Peyer's patch (tissue), 4 donors: ENCODE measurements around the gene AGAP1. TPM values are rescaled to one million over a fixed set of nuclear protein-coding genes. Genes with fewer than 3 reads are reported as not detected.

Experiments used
- DNase-seq, 3 donors: peaks; one replicate each; pipeline ENCODE4 v3.0.0-alpha.2; 2017 to 2019
- H3K27ac ChIP-seq, 4 donors: fragments of 200-600 bp; sonication (generic); one replicate each; pipeline ENCODE4 v1.5.1; 2016 to 2019
- H3K27me3 ChIP-seq, 2 donors: fragments of 200-600 bp; sonication (generic); one replicate each; pipeline ENCODE4 v1.5.1; 2019
- H3K36me3 ChIP-seq, 3 donors: fragments of 200-600 bp; sonication (generic); one replicate each; pipeline ENCODE4 v1.5.1; 2016 to 2019
- H3K4me1 ChIP-seq, 4 donors: fragments of 200-600 bp; sonication (generic); one replicate each; pipeline ENCODE4 v1.5.1; 2016 to 2019
- H3K4me3 ChIP-seq, 4 donors: fragments of 200-600 bp; sonication (generic); 1 replicate in 3 of 4; 2 replicates in 1 of 4; pipeline ENCODE4 v1.5.1; 2016 to 2019; ENCODE audit warnings: mild to moderate bottlenecking in 1 of 4
- H3K9me3 ChIP-seq, 4 donors: fragments of 200-600 bp; sonication (generic); one replicate each; pipeline ENCODE4 v1.5.1; 2016 to 2019; ENCODE audit warnings: mild to moderate bottlenecking in 1 of 4
- POLR2A ChIP-seq, 2 donors: fragments of 450-650 bp; IDR thresholded peaks; one replicate each; pipeline ENCODE4 v1.5.1; 2017; ENCODE audit warnings: antibody characterized with exemption in 2 of 2, mild to moderate bottlenecking in 2 of 2, moderate library complexity in 2 of 2
- total RNA-seq, 4 donors: library from RNA; depleted of rRNA; stranded (reverse); fragments of >200 nt; gene quantifications; one replicate each; pipeline ENCODE4 v1.1.0, GENCODE V29; 2016
- TF ChIP-seq, protein P1 (sequence below), 6 experiments: fragments of 450-650 bp in 4 of 6; fragments of 200-600 bp in 2 of 6; sonication (generic) in 1 of 6; IDR thresholded peaks; one replicate each; pipeline ENCODE4 v1.5.1; 2017 to 2019; ENCODE audit warnings: antibody characterized with exemption in 6 of 6, mild to moderate bottlenecking in 3 of 6, moderate library complexity in 1 of 6

The AGAP1 gene
- total RNA-seq, 4 donors from 2014 or later, result 55.7 to 79.1 (median 66.9) TPM

DNA sequence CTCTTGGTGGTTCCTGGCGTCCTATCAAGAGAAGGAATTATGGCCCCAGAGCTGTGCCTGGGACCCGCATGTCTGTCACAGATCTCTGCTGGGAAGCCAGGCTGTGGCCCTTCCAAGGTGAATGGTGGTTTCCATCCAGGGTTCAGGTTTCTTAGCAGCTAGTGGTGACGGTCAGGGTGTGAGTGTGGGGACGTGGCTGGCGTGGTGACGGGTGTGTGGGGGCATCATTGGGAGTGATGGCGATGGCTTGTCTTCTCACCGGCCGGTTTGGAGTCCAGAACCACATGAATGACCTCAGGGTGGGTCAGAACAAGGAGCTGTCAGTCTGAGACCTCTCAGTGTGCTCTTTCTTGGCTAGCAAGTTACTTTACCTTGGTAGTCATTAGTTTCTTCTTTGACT lies 52.6 kb downstream of the AGAP1 start:
- no peak overlapping the region for H3K4me3 ChIP-seq
- peak in 1 of 3 donors; percentile 5 for DNase-seq
- no peak overlapping the region for H3K27ac ChIP-seq
- TF ChIP-seq, protein P1, sequence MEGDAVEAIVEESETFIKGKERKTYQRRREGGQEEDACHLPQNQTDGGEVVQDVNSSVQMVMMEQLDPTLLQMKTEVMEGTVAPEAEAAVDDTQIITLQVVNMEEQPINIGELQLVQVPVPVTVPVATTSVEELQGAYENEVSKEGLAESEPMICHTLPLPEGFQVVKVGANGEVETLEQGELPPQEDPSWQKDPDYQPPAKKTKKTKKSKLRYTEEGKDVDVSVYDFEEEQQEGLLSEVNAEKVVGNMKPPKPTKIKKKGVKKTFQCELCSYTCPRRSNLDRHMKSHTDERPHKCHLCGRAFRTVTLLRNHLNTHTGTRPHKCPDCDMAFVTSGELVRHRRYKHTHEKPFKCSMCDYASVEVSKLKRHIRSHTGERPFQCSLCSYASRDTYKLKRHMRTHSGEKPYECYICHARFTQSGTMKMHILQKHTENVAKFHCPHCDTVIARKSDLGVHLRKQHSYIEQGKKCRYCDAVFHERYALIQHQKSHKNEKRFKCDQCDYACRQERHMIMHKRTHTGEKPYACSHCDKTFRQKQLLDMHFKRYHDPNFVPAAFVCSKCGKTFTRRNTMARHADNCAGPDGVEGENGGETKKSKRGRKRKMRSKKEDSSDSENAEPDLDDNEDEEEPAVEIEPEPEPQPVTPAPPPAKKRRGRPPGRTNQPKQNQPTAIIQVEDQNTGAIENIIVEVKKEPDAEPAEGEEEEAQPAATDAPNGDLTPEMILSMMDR (IDR thresholded peaks at IDR 0.05), result no peak
- TF ChIP-seq POLR2A (IDR thresholded peaks at IDR 0.05), result no peak
- H3K4me1 ChIP-seq, result peaks cover 0 to 23% (median 0%) of the 10 kb centered on the region in 4 donors
- no peaks in the 10 kb centered on the region for H3K27me3 ChIP-seq
- no peaks in the 10 kb centered on the region for H3K36me3 ChIP-seq
- no peaks in the 10 kb centered on the region for H3K9me3 ChIP-seq

- Histone ChIP-seq H3K36me3 (no peaks in the 10 kb centered on the region), H3K4me3 (no peak overlapping the region), H3K27ac (no peak overlapping the region), H3K4me1 (peaks cover 0 to 39% (median 0%) of the 10 kb centered on the region in 4 donors), H3K27me3 (no peaks in the 10 kb centered on the region), H3K9me3 (no peaks in the 10 kb centered on the region)
- TF ChIP-seq, protein P1 (IDR thresholded peaks at IDR 0.05), result no peak
- TF ChIP-seq POLR2A (IDR thresholded peaks at IDR 0.05), result no peak
- peak in 1 of 3 donors; percentile 25 for DNase-seq
These were observed 56.0 kb downstream of the AGAP1 start for GRCh38 chr2:235549735-235550377.

DNA sequence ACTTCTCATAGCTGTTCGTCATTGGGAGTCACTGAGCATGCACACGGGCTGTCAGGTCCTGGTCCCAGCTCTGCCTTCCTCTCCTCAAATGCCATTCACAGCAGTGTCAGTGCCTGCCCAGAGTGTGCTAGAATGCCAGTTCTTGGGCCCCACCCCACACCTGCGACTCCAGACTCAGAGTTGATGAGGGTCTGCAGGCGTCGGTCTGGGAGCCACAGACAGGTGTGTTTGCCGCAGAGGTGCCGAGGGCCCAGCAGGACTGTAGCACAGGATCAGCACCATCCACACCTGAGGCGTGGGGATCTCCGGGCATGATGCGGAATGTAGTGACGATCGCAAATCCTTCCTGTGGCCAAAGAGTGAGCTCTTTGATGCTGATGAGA lies 56.5 kb downstream of the AGAP1 start:
- peaks cover 0 to 38% (median 0%) of the 10 kb centered on the region in 4 donors for H3K4me1 ChIP-seq
- H3K4me3 ChIP-seq, result no peak overlapping the region
- H3K27ac ChIP-seq, result no peak overlapping the region
- TF ChIP-seq, protein P1 (IDR thresholded peaks at IDR 0.05), result no peak
- peak in 1 of 3 donors; percentile 26 for DNase-seq
- no peaks in the 10 kb centered on the region for H3K27me3 ChIP-seq
- no peaks in the 10 kb centered on the region for H3K9me3 ChIP-seq
- no peaks in the 10 kb centered on the region for H3K36me3 ChIP-seq

GRCh38 chr2:235550946-235551345 lies 57.1 kb downstream of the AGAP1 start:
- Histone ChIP-seq H3K4me3 (no peak overlapping the region), H3K27ac (no peak overlapping the region), H3K4me1 (peaks cover 0 to 34% (median 0%) of the 10 kb centered on the region in 4 donors), H3K36me3 (no peaks in the 10 kb centered on the region), H3K27me3 (no peaks in the 10 kb centered on the region), H3K9me3 (no peaks in the 10 kb centered on the region)
- TF ChIP-seq, protein P1 (IDR thresholded peaks at IDR 0.05), result no peak
- TF ChIP-seq POLR2A (IDR thresholded peaks at IDR 0.05), result no peak
- DNase-seq, result peak in 1 of 3 donors; percentile 5

- Histone ChIP-seq H3K4me1 (peaks cover 0 to 34% (median 0%) of the 10 kb centered on the region in 4 donors), H3K4me3 (no peak overlapping the region), H3K36me3 (no peaks in the 10 kb centered on the region), H3K9me3 (no peaks in the 10 kb centered on the region), H3K27me3 (no peaks in the 10 kb centered on the region), H3K27ac (no peak overlapping the region)
- TF ChIP-seq, protein P1 (IDR thresholded peaks at IDR 0.05), result peak in 4 of 6 experiments; percentile 30 to 83 (median 78)
- no peak for TF ChIP-seq POLR2A (IDR thresholded peaks at IDR 0.05)
- DNase-seq, result peak in 2 of 3 donors; percentile 74 to 81
These were observed 58.1 kb downstream of the AGAP1 start for GRCh38 chr2:235551965-235552364.
